ENCODE data around the gene TUBA4A. TPM values are rescaled to one million over a fixed set of nuclear protein-coding genes. Genes with fewer than 3 reads are reported as not detected.

The TUBA4A gene
- total and polyA plus RNA-seq, 10 of the 15 experiments (the other 5 are each of a cell fraction or from before 2014, with no cell fraction given), result 58.2 to 325 (median 134) TPM

- TF ChIP-seq E2F4 (IDR thresholded peaks at IDR 0.05; ENCODE audit: low read depth, low read length) (no peak), ZNF24 (IDR thresholded peaks at IDR 0.05) (no peak), GABPA (IDR thresholded peaks at IDR 0.05; ENCODE audit: low read depth) (no peak), SUZ12 (IDR thresholded peaks at IDR 0.05; ENCODE audit: unreplicated experiment) (no peak), BCL3 (IDR thresholded peaks at IDR 0.05; ENCODE audit: borderline replicate concordance, insufficient read depth, low read depth, low read length, poor library complexity, severe bottlenecking) (no peak), WRNIP1 (IDR thresholded peaks at IDR 0.05; ENCODE audit: borderline replicate concordance, low read depth, low read length) (no peak), HDAC6 (IDR thresholded peaks at IDR 0.05; ENCODE audit: unreplicated experiment) (peak; percentile 50), ZNF592 (IDR thresholded peaks at IDR 0.05) (no peak), REST (IDR thresholded peaks at IDR 0.05; ENCODE audit: low read depth, low read length) (no peak), NBN (IDR thresholded peaks at IDR 0.05) (0 out of 2 replicates have a peak, but pooled peaks have one; percentile 34), MEF2B (IDR thresholded peaks at IDR 0.05; ENCODE audit: partially characterized antibody, poor library complexity, severe bottlenecking) (peak; percentile 86), BACH1 (IDR thresholded peaks at IDR 0.05; ENCODE audit: borderline replicate concordance) (0 out of 2 replicates have a peak, but pooled peaks have one; percentile 36), IRF4 (IDR thresholded peaks at IDR 0.05; ENCODE audit: low read depth, low read length) (no peak), DPF2 (IDR thresholded peaks at IDR 0.05) (peak; percentile 53; the same call in 1 of the 2 replicates), ZNF622 (IDR thresholded peaks at IDR 0.05) (no peak)
These were observed at the start of gene TUBA4A (continued) for GRCh38 chr2:219253753-219254589.

Data from GM12878 (cell line).